HEK293 (cell line): ENCODE results near the gene SPARC.

Experiments used
- CTCF ChIA-PET: fragments of 350-600 bp; formaldehyde crosslinking; extraction: SDS; loops from one replicate; lab custom pipeline; 2021; ENCODE audit warnings: antibody characterized with exemption; lab: Yijun Ruan, JAX
- POLR2A ChIA-PET: fragments of 300-600 bp; formaldehyde crosslinking; extraction: SDS; loops from one replicate; lab custom pipeline; 2020; ENCODE audit warnings: antibody characterized with exemption, inconsistent platforms; lab: Yijun Ruan, JAX
- H3K27ac ChIP-seq: fragments of 200-500 bp; sonication (Bioruptor generic); 2 replicates; pipeline ENCODE4 v1.5.1; 2014; ENCODE audit warnings: low read depth, low read length, control low read depth, inconsistent platforms; ENCODE audit errors: extremely low read depth
- H3K36me3 ChIP-seq, 2 experiments: fragments of 200-500 bp in 1 of 2; sonication (Bioruptor generic) in 1 of 2; 1 replicate in 1 of 2; 2 replicates in 1 of 2; pipeline ENCODE4 v1.5.1; 2014 to 2017; ENCODE audit warnings: inconsistent platforms in 2 of 2, low read length in 2 of 2; ENCODE audit not compliant: control insufficient read depth in 2 of 2, insufficient read depth in 1 of 2
- H3K4me1 ChIP-seq: fragments of 200-500 bp; sonication (Bioruptor generic); 2 replicates; pipeline ENCODE4 v1.5.1; 2014; ENCODE audit warnings: mild to moderate bottlenecking, low read length, inconsistent platforms; ENCODE audit not compliant: control insufficient read depth, insufficient read depth
- H3K4me3 ChIP-seq: 2 replicates; pipeline ENCODE4 v1.5.1; 2011; ENCODE audit warnings: low read depth, mild to moderate bottlenecking, control low read depth, low read length, moderate library complexity
- H3K9me3 ChIP-seq: fragments of 200-500 bp; sonication (Bioruptor generic); 2 replicates; pipeline ENCODE4 v1.5.1; 2014; ENCODE audit warnings: low read depth, low read length, inconsistent platforms; ENCODE audit not compliant: control insufficient read depth, insufficient read depth
- GFI1B ChIP-seq: fragments of 450-650 bp; formaldehyde crosslinking; IDR thresholded peaks from 2 replicates; pipeline ENCODE4 v1.5.1; 2016; ENCODE audit warnings: missing biosample characterization, missing genetic modification characterization
- MEIS1 ChIP-seq: sonication (generic); formaldehyde crosslinking; IDR thresholded peaks from 2 replicates; pipeline ENCODE4 v1.8.1; 2022; ENCODE audit warnings: missing genetic modification reagents, mild to moderate bottlenecking, borderline replicate concordance
- SCRT1 ChIP-seq: fragments of 450-650 bp; formaldehyde crosslinking; IDR thresholded peaks from 2 replicates; pipeline ENCODE4 v1.5.1; 2016; ENCODE audit warnings: missing biosample characterization, missing genetic modification characterization, borderline replicate concordance
- SP7 ChIP-seq: fragments of 450-650 bp; formaldehyde crosslinking; IDR thresholded peaks from 2 replicates; pipeline ENCODE4 v1.5.1; 2016; ENCODE audit warnings: missing biosample characterization, missing genetic modification characterization
- TRIM28 ChIP-seq: IDR thresholded peaks from 2 replicates; pipeline ENCODE4 v1.6.1; 2011; ENCODE audit warnings: low read length, control low read depth, borderline replicate concordance
- ZFP3 ChIP-seq: fragments of 450-650 bp; formaldehyde crosslinking; IDR thresholded peaks from 2 replicates; pipeline ENCODE4 v1.5.1; 2016; ENCODE audit warnings: low read depth, missing biosample characterization, missing genetic modification characterization
- ZFP69B ChIP-seq: fragments of 450-650 bp; formaldehyde crosslinking; IDR thresholded peaks from 2 replicates; pipeline ENCODE4 v1.5.1; 2016; ENCODE audit warnings: missing biosample characterization, missing genetic modification characterization
- ZNF138 ChIP-seq: fragments of 450-650 bp; formaldehyde crosslinking; IDR thresholded peaks from 2 replicates; pipeline ENCODE4 v1.5.1; 2016; ENCODE audit warnings: missing biosample characterization, missing genetic modification characterization, borderline replicate concordance
- ZNF19 ChIP-seq: fragments of 450-650 bp; formaldehyde crosslinking; IDR thresholded peaks from 2 replicates; pipeline ENCODE4; 2016; ENCODE audit warnings: missing biosample characterization, missing genetic modification characterization, low read depth
- ZNF292 ChIP-seq: fragments of 450-650 bp; formaldehyde crosslinking; IDR thresholded peaks from 2 replicates; pipeline ENCODE4 v1.5.1; 2016; ENCODE audit warnings: low read depth, missing biosample characterization, missing genetic modification characterization, borderline replicate concordance
- ZNF341 ChIP-seq: fragments of 450-650 bp; formaldehyde crosslinking; IDR thresholded peaks from 2 replicates; pipeline ENCODE4; 2016; ENCODE audit warnings: low read depth, missing biosample characterization, missing genetic modification characterization
- ZNF48 ChIP-seq: fragments of 450-650 bp; formaldehyde crosslinking; IDR thresholded peaks from 2 replicates; pipeline ENCODE4 v1.5.1; 2016; ENCODE audit warnings: missing biosample characterization, missing genetic modification characterization
- ZNF585B ChIP-seq: fragments of 450-650 bp; formaldehyde crosslinking; IDR thresholded peaks from 2 replicates; pipeline ENCODE4 v1.5.1; 2016; ENCODE audit warnings: missing biosample characterization, missing genetic modification characterization
- ZNF777 ChIP-seq: fragments of 450-650 bp; formaldehyde crosslinking; IDR thresholded peaks from 2 replicates; pipeline ENCODE4 v1.5.1; 2017; ENCODE audit warnings: missing biosample characterization, missing genetic modification characterization, borderline replicate concordance
- ZNF837 ChIP-seq: fragments of 450-650 bp; formaldehyde crosslinking; IDR thresholded peaks from 2 replicates; pipeline ENCODE4 v1.5.1; 2016; ENCODE audit warnings: missing biosample characterization, missing genetic modification characterization
- TF ChIP-seq, protein P1 (sequence below): fragments of 450-650 bp; formaldehyde crosslinking; conservative IDR thresholded peaks from 2 replicates; pipeline ENCODE4 v1.5.1; 2016; ENCODE audit warnings: low read depth, missing biosample characterization, missing genetic modification characterization
- TF ChIP-seq, protein P2 (sequence below): fragments of 450-650 bp; formaldehyde crosslinking; optimal IDR thresholded peaks from 2 replicates; pipeline ENCODE3; 2016; ENCODE audit warnings: missing biosample characterization, mild to moderate bottlenecking, missing genetic modification characterization
- TF ChIP-seq, protein P3 (sequence below): fragments of 450-650 bp; IDR thresholded peaks from 2 replicates; pipeline ENCODE4 v1.5.1; 2018; ENCODE audit warnings: missing biosample characterization, mild to moderate bottlenecking, missing genetic modification characterization
- TF ChIP-seq, protein P4 (sequence below): fragments of 450-650 bp; formaldehyde crosslinking; IDR thresholded peaks from 2 replicates; pipeline ENCODE4 v1.5.1; 2017; ENCODE audit warnings: missing biosample characterization, missing genetic modification characterization
- TF ChIP-seq, protein P5 (sequence below): fragments of 450-650 bp; formaldehyde crosslinking; IDR thresholded peaks from 2 replicates; pipeline ENCODE4 v1.5.1; 2016; ENCODE audit warnings: missing biosample characterization, missing genetic modification characterization
- TF ChIP-seq, protein P6 (sequence below): fragments of 450-650 bp; formaldehyde crosslinking; conservative IDR thresholded peaks from 2 replicates; pipeline ENCODE4 v1.5.1; 2016; ENCODE audit warnings: low read depth, missing biosample characterization, missing genetic modification characterization

SPARC gene

DNA sequence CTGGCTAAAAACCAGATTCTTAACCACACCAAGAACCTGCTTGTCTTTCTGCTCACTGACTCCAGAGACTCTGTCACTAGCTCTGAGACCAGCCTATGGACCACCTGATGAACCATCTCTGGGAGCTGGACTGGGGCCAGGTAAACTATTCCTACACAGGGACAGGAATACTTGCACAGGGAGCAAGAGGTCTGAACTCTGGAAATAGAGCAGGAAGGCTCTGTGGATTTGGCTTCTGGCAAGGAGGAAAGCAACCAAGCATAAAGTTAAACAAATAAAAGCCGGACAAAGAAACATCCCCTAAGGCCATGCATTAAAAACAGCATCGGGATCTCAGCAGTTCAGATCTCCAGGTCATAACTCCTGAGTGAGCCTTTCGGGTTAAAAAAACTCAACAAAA lies 5.6 kb upstream of the SPARC start (continued):
- TF ChIP-seq, protein P1, sequence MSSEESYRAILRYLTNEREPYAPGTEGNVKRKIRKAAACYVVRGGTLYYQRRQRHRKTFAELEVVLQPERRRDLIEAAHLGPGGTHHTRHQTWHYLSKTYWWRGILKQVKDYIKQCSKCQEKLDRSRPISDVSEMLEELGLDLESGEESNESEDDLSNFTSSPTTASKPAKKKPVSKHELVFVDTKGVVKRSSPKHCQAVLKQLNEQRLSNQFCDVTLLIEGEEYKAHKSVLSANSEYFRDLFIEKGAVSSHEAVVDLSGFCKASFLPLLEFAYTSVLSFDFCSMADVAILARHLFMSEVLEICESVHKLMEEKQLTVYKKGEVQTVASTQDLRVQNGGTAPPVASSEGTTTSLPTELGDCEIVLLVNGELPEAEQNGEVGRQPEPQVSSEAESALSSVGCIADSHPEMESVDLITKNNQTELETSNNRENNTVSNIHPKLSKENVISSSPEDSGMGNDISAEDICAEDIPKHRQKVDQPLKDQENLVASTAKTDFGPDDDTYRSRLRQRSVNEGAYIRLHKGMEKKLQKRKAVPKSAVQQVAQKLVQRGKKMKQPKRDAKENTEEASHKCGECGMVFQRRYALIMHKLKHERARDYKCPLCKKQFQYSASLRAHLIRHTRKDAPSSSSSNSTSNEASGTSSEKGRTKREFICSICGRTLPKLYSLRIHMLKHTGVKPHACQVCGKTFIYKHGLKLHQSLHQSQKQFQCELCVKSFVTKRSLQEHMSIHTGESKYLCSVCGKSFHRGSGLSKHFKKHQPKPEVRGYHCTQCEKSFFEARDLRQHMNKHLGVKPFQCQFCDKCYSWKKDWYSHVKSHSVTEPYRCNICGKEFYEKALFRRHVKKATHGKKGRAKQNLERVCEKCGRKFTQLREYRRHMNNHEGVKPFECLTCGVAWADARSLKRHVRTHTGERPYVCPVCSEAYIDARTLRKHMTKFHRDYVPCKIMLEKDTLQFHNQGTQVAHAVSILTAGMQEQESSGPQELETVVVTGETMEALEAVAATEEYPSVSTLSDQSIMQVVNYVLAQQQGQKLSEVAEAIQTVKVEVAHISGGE (tag by site-specific recombination) = no peak
- TF ChIP-seq ZFP3 (tag by site-specific recombination) (no peak), SP7 (tag by site-specific recombination) (no peak), ZNF585B (0 out of 2 replicates have a peak, but pooled peaks have one; percentile 8), ZNF341 (tag by site-specific recombination) (no peak), ZNF48 (no peak), MEIS1 (CRISPR knock-in tag) (no peak), ZNF777 (tag by site-specific recombination) (no peak), ZNF292 (tag by site-specific recombination) (no peak), SCRT1 (tag by site-specific recombination) (0 out of 2 replicates have a peak, but pooled peaks have one; percentile 35), TRIM28 (no peak), ZNF138 (tag by site-specific recombination) (no peak), GFI1B (tag by site-specific recombination) (no peak)
- TF ChIP-seq, protein P2, sequence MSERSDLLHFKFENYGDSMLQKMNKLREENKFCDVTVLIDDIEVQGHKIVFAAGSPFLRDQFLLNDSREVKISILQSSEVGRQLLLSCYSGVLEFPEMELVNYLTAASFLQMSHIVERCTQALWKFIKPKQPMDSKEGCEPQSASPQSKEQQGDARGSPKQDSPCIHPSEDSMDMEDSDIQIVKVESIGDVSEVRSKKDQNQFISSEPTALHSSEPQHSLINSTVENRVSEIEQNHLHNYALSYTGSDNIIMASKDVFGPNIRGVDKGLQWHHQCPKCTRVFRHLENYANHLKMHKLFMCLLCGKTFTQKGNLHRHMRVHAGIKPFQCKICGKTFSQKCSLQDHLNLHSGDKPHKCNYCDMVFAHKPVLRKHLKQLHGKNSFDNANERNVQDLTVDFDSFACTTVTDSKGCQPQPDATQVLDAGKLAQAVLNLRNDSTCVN (tag by site-specific recombination) = no peak
- TF ChIP-seq, protein P3, sequence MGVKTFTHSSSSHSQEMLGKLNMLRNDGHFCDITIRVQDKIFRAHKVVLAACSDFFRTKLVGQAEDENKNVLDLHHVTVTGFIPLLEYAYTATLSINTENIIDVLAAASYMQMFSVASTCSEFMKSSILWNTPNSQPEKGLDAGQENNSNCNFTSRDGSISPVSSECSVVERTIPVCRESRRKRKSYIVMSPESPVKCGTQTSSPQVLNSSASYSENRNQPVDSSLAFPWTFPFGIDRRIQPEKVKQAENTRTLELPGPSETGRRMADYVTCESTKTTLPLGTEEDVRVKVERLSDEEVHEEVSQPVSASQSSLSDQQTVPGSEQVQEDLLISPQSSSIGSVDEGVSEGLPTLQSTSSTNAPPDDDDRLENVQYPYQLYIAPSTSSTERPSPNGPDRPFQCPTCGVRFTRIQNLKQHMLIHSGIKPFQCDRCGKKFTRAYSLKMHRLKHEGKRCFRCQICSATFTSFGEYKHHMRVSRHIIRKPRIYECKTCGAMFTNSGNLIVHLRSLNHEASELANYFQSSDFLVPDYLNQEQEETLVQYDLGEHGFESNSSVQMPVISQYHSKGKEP (tag by site-specific recombination) = no peak
- TF ChIP-seq, protein P4, sequence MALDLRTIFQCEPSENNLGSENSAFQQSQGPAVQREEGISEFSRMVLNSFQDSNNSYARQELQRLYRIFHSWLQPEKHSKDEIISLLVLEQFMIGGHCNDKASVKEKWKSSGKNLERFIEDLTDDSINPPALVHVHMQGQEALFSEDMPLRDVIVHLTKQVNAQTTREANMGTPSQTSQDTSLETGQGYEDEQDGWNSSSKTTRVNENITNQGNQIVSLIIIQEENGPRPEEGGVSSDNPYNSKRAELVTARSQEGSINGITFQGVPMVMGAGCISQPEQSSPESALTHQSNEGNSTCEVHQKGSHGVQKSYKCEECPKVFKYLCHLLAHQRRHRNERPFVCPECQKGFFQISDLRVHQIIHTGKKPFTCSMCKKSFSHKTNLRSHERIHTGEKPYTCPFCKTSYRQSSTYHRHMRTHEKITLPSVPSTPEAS (tag by site-specific recombination) = no peak
- TF ChIP-seq, protein P5, sequence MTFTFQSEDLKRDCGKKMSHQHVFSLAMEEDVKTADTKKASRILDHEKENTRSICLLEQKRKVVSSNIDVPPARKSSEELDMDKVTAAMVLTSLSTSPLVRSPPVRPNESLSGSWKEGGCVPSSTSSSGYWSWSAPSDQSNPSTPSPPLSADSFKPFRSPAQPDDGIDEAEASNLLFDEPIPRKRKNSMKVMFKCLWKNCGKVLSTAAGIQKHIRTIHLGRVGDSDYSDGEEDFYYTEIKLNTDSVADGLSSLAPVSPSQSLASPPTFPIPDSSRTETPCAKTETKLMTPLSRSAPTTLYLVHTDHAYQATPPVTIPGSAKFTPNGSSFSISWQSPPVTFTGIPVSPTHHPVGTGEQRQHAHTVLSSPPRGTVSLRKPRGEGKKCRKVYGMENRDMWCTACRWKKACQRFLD (tag by site-specific recombination) = no peak

DNA sequence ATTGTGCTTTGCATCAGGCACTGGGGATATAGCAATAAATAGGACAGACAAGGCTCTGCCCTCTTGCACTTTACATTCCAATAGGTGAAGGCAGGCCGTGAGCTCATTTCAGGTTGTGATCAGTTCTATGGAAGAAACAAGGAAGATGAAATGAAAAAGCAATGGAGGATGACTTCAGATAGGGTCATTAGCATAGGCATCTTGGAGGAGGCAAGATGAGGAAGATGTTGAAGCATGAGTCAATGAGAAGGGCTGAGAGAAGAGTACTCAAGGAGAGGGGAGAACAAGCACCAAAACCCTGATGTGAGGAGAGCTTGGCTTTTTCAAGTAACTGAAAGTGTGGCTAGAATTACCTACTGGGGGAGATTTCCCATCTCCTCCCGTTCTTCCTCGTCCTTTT lies 5.0 kb upstream of the SPARC start:
- POLR2A ChIA-PET = interaction anchor here (1.3 kb wide), 1 partner anchor 8 kb away, joined by 3 read pairs; no protein-coding TSS in a partner anchor
- no peak overlapping the region for H3K27ac ChIP-seq
- no peaks in the 10 kb centered on the region for H3K9me3 ChIP-seq
- H3K4me1 ChIP-seq = peaks cover 4% of the 10 kb centered on the region; the same call in 1 of the 2 replicates
- no peaks in the 10 kb centered on the region for H3K36me3 ChIP-seq
- CTCF ChIA-PET = interaction anchor here (0.6 to 2.3 kb wide), 4 partner anchors 15 to 48 kb away, joined by 3 to 10 read pairs (median 4); no protein-coding TSS in a partner anchor
- no peak overlapping the region for H3K4me3 ChIP-seq
- TF ChIP-seq ZNF19 (tag by site-specific recombination) = no peak
- TF ChIP-seq ZNF837 (tag by site-specific recombination) = no peak
- no peak for TF ChIP-seq ZFP69B
- TF ChIP-seq, protein P5 (tag by site-specific recombination) = no peak
- TF ChIP-seq, protein P6, sequence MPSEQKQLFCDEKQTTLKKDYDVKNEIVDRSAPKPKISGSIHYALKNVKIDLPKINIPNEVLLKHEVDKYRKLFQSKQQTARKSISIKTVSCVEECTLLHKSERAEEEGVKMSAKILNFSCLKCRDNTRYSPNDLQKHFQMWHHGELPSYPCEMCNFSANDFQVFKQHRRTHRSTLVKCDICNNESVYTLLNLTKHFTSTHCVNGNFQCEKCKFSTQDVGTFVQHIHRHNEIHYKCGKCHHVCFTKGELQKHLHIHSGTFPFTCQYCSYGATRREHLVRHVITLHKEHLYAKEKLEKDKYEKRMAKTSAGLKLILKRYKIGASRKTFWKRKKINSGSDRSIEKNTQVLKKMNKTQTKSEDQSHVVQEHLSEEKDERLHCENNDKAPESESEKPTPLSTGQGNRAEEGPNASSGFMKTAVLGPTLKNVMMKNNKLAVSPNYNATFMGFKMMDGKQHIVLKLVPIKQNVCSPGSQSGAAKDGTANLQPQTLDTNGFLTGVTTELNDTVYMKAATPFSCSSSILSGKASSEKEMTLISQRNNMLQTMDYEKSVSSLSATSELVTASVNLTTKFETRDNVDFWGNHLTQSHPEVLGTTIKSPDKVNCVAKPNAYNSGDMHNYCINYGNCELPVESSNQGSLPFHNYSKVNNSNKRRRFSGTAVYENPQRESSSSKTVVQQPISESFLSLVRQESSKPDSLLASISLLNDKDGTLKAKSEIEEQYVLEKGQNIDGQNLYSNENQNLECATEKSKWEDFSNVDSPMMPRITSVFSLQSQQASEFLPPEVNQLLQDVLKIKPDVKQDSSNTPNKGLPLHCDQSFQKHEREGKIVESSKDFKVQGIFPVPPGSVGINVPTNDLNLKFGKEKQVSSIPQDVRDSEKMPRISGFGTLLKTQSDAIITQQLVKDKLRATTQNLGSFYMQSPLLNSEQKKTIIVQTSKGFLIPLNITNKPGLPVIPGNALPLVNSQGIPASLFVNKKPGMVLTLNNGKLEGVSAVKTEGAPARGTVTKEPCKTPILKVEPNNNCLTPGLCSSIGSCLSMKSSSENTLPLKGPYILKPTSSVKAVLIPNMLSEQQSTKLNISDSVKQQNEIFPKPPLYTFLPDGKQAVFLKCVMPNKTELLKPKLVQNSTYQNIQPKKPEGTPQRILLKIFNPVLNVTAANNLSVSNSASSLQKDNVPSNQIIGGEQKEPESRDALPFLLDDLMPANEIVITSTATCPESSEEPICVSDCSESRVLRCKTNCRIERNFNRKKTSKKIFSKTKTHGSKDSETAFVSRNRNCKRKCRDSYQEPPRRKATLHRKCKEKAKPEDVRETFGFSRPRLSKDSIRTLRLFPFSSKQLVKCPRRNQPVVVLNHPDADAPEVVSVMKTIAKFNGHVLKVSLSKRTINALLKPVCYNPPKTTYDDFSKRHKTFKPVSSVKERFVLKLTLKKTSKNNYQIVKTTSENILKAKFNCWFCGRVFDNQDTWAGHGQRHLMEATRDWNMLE (tag by site-specific recombination) = no peak
